Neural cell (in vitro differentiated cells): ENCODE measurements around the gene LSM14A.

Experiments
- CTCF ChIP-seq: fragments of 450-650 bp; IDR thresholded peaks from 2 replicates; pipeline ENCODE4 v1.5.1; 2014; ENCODE audit warnings: antibody characterized with exemption, mild to moderate bottlenecking, moderate library complexity; ENCODE audit not compliant: poor library complexity, severe bottlenecking
- EP300 ChIP-seq: fragments of 450-650 bp; conservative IDR thresholded peaks from 2 replicates; pipeline ENCODE4 v1.6.1; 2014; ENCODE audit warnings: antibody characterized with exemption, mild to moderate bottlenecking, moderate library complexity; ENCODE audit not compliant: poor library complexity, severe bottlenecking
- EZH2 ChIP-seq: fragments of 200-600, 300-800 bp; shearing (Covaris generic), sonication (generic); IDR thresholded peaks from 2 replicates; pipeline ENCODE4 v1.6.1; 2014; ENCODE audit warnings: antibody characterized with exemption, low read length, borderline replicate concordance, mild to moderate bottlenecking; ENCODE audit not compliant: insufficient read depth, poor library complexity, severe bottlenecking
- MXI1 ChIP-seq: fragments of 450-650 bp; conservative IDR thresholded peaks from 2 replicates; pipeline ENCODE4 v1.6.1; 2014; ENCODE audit warnings: antibody characterized with exemption, mild to moderate bottlenecking; ENCODE audit not compliant: poor library complexity, severe bottlenecking
- POLR2AphosphoS5 ChIP-seq: IDR thresholded peaks from 2 replicates; pipeline ENCODE4 v1.6.1; 2012
- RAD21 ChIP-seq: fragments of 450-650 bp; conservative IDR thresholded peaks from 2 replicates; pipeline ENCODE4 v1.6.1; 2014; ENCODE audit warnings: antibody characterized with exemption, mild to moderate bottlenecking, moderate library complexity
- REST ChIP-seq: IDR thresholded peaks from 2 replicates; pipeline ENCODE4 v1.6.1; 2012; ENCODE audit warnings: borderline replicate concordance
- SMC3 ChIP-seq: fragments of 450-650 bp; conservative IDR thresholded peaks from 2 replicates; pipeline ENCODE4 v1.6.1; 2014; ENCODE audit warnings: antibody characterized with exemption, mild to moderate bottlenecking, moderate library complexity; ENCODE audit not compliant: poor library complexity
- TAF1 ChIP-seq: IDR thresholded peaks from 2 replicates; pipeline ENCODE4 v1.6.1; 2012; ENCODE audit warnings: low read depth

GRCh38 chr19:34236035-34236987, 64.0 kb downstream of the LSM14A start:
- TF ChIP-seq CTCF: no peak
- no peak for TF ChIP-seq SMC3
- no peak for TF ChIP-seq EZH2
- TF ChIP-seq REST: no peak
- TF ChIP-seq POLR2AphosphoS5: no peak
- no peak for TF ChIP-seq RAD21
- TF ChIP-seq TAF1: no peak
- no peak for TF ChIP-seq MXI1
- TF ChIP-seq EP300: peak; percentile 23
